K562 (cell line): ENCODE data around the gene CYB5RL. TPM values are rescaled to one million over a fixed set of nuclear protein-coding genes. Genes with fewer than 3 reads are reported as not detected.

Source experiments
- ZNF318 ChIP-seq, 2 experiments: fragments of 450-650 bp; IDR thresholded peaks; 2 replicates each; pipeline ENCODE4 v1.6.1; 2016; ENCODE audit warnings: mild to moderate bottlenecking in 2 of 2, borderline replicate concordance in 1 of 2, low read depth in 1 of 2, moderate library complexity in 1 of 2
- polyA plus RNA-seq, 8 experiments: library from polyadenylated mRNA; depleted of rRNA in 4 of 8; stranded (reverse) in 5 of 8; unstranded in 3 of 8; fragments of >200 nt; fragmentation: Nextera tagmentation in 2 of 8; fragmentation: Illumina TruSeq in 1 of 8; extraction: Ambion mirVana in 2 of 8; extraction: Trizol in 1 of 8; gene quantifications; 2 replicates each; pipeline versions ENCODE4 v1.2.1 to v1.2.3, GENCODE V29; 2011 to 2014; ENCODE audit warnings: inconsistent platforms in 1 of 8, missing spikeins in 1 of 8
- total RNA-seq, 7 experiments: library from RNA; depleted of rRNA in 6 of 7; stranded (reverse); fragments of >200 nt in 6 of 7; fragmentation: Illumina TruSeq in 2 of 7; extraction: Trizol in 2 of 7; gene quantifications; 2 replicates each; pipeline versions ENCODE4 v1.2.1 to v1.2.3, GENCODE V29; 2011 to 2021; ENCODE audit warnings: low replicate concordance in 1 of 7

The CYB5RL gene
- total and polyA plus RNA-seq, 9 of the 15 experiments (the other 6 are each of a cell fraction or from before 2014, with no cell fraction given): 7.9 to 18.0 (median 11.2) TPM

GRCh38 chr1:54229281-54229891 lies 29.6 kb upstream of the CYB5RL start (continued):
- no peak for TF ChIP-seq ZNF318 (IDR thresholded peaks at IDR 0.05; ENCODE audit: borderline replicate concordance in 1 of 2, low read depth in 1 of 2)
- TF ChIP-seq, all 486 proteins: peak for 18
